Activated T-cell treated with anti-CD3 and anti-CD28 coated beads, Interleukin-2, amount 50 U/mL, for 1 hour (primary cell): ENCODE measurements around the gene PRDM7.
"Not testable (repeated sequence)": the region's sequence is repeated elsewhere in the genome, so short reads cannot be mapped to it uniquely, and the experiment has no call there.

Experiments used
- DNase-seq: peaks from one replicate; pipeline ENCODE4 v3.0.0-alpha.2; 2020

The PRDM7 gene

GRCh38 chr16:90011508-90011819 lies 65.7 kb downstream of the PRDM7 start:
- DNase-seq = no peak

GRCh38 chr16:90010676-90011507 lies 66.2 kb downstream of the PRDM7 start:
- DNase-seq = no peak

- DNase-seq = no peak
Measured at GRCh38 chr16:90009172-90009899, 67.8 kb downstream of the PRDM7 start.

GRCh38 chr16:90008708-90009145 lies 68.4 kb downstream of the PRDM7 start:
- peak; percentile 62 for DNase-seq

GRCh38 chr16:90007635-90008234 lies 69.4 kb downstream of the PRDM7 start:
- not testable (repeated sequence) for DNase-seq

GRCh38 chr16:90007015-90007414 lies 70.1 kb downstream of the PRDM7 start:
- no peak for DNase-seq
